NCI-H2029 treated with DMSO at 0.1 percent for 48 hours (cell line): ENCODE measurements around the gene MSANTD2.
"Not testable (repeated sequence)": the region's sequence is repeated elsewhere in the genome, so short reads cannot be mapped to it uniquely, and the experiment has no call there.

Experiments
- DNase-seq: peaks from one replicate; lab custom pipeline; 2025; lab: John Stamatoyannopoulos, UW

Gene MSANTD2

DNA sequence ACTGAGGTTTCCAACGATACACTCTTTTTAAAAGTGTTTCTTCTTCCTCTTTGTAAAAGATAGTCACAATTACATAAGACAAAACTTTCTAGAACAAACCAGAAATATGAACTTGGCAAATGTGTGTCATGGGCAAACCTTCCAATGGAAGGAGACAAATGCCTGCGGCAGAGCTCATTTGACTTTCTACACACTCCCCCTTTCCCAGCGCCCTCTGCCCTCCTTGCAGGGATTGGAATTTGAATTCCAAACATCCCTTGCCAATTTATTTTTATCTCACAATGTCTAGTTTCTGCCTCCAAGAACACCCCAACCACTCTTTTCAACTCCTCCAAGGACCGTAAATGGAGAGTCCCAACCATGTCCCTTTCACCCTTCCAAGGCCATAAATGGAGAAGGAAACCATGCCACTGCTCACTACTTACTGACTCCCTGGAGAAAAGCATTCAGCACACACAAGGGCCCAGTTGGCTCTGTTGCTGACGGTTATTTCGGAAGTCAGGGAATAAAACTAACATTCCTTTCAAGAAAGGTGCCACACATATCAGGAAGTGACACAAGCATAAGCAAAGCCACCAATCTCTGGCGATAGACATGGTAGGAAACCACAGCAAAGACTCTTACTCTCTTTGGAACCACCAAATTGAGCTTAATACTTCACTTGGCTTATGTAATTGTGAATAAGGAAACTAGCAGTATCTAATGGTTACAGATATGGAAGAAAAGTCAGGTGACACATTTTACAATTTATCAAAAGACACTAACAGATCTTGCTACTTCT, 23.2 kb downstream of the MSANTD2 start:
- no peak for DNase-seq

DNA sequence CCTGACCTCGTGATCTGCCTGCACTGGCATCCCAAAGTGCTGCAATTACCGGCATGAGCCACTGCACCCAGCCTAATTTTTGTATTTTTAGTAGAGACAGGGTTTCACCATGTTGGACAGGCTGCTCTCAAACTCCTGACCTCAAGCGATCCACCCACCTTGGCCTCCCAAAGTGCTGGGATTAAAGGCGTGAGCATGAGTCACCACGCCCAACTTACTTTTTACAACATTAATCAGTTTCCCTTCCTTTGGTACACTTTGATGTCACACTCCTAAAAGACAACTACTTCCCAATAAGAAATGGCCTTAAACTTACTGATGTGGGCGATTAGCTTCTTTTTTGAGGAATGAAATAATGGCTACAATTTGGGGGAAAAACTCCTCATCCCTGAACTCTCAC, 29.2 kb downstream of the MSANTD2 start:
- not testable (repeated sequence) for DNase-seq

DNA sequence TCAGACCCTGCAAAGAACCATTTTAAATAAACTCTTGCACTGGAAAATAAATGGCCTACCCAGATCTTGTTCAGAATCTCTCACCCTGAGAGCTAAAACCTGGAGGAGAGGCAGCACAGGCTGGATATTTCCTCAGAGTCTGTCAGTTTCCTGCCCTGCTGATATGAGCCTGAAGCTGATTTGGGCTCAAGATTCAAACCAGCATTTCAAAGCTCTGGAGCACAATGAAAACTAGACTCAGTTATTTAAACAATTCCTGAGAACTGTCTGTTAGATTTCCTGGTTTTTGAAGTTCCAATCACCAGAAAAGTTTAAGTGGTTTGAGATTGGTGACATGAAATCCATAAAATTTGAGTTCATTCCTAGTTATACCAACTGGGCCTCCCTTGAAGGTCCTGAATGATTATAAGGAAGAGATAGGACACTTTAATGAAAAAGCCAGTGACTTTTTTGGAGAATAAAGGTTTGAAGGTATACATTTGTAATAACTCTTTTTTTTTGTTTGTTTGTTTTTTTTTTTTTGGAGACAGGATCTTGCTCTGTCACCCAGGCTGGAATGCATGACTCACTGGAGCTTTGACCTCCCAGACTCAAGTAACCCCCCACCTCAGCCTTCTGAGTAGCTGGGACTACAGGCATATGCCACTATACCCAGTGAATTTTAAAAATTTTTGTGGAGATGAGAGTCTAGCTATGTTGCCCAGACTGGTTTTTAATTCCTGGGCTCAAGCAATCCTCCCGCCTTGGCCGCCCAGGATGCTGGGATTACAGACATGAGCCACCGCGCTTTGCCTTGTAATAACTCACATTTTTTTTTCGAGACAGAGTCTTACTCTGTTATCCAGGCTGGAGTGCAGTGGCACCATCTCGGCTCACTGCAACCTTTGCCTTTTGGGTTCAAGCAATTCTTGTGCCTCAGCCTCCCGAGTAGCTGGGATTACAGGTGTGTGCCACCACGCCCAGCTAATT, 30.1 kb downstream of the MSANTD2 start:
- no peak for DNase-seq

DNA sequence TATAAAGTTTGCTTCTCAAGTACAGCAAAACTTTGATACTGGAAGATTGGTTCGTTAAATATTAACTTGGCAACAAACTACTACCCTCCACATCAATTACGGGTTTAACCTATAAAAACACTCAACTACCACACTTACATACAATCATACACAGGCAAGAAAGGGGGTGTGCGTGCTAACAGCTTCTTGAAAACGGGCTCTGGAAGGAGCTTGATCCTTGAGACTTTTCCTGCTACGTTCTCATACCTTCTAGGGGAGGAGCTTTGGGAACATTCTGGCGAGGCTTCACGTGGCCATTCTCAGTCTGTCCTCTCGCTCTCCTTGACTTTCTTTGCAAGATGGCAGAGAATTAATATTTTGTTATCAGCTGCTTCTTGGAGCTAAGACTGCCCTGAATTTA, 31.3 kb downstream of the MSANTD2 start:
- DNase-seq: no peak

DNA sequence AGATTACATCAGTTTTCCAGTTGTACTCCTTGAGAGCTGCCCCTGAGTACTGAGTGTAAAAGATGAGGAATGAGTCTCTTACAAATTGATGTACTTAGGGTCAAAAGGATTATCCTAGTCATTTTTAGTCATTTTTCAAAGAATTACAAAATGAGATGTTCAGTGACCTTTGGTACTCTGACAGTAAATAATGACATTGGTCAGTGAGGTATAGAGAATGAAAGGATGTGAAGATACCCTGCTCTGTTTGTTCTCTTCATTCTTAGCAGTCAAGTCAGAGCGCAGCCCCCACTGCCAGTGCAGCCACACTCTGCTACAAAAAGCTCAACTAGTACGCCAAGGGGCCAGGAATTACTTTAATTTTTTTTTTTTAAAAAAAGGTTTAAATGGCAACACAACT, 34.0 kb downstream of the MSANTD2 start:
- no peak for DNase-seq

DNA sequence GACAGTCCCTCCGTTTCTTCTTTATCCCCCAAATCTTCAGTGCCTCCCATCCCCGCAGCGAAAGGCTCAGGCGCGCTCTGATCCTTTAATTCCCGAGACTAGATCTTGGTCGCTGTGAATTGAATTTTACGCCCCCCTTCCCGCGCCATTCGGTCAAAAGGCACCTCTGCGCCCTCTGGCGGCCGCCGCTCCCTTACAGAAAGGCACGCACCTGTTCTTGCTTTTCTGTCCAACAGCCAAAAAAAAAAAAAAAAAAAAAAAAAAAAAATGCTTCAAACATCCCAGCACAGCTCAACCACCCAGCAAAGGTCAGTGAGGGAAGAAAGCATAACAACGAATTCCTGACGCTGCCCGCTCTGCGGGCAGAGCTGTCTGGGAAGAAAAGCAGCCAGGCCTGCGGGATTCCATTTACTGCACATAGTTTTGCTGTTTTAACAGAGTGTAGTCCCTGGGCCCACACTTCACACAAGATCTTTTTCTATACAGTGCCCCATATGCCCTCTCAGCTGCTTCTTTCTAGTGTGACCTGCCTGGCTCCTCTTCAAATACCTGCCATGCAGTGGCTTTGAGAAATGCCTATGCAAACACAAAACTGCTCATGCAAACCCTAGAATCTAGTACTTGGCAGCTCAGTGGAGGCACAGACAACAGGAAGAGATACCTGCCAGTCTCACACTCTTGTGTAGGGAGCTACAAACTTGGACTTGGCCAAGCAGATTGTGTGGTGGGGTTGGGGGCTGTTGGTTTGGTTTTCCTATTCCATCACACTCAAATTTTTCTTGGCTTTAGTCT, 36.9 kb downstream of the MSANTD2 start:
- peak; percentile 12 for DNase-seq

DNA sequence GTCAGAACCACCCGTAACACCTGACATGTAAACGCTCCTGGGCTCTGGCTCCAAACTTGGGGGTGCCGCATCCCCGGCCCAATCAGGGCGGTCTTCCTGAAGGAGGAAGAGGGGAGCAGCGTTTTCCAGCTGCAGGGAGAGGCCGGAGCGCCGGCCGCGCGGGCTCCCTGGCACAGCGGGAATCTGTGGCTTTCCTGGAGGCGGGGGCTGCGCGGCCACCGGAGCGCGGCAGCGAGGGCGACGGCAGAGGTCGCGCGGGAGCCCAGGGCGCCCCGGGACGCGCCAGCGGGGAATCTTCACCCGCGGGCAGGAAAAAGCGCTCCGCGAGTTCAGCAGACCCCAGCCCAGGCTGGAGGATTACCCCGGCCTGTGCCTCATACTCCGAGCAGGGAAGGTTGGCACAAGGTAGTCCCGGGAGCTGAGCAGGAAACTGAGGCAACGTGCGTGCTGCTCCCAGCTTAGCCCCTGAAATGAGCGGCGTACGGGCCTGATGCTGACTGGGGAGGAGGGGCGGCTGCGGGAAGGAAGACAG, 37.5 kb downstream of the MSANTD2 start:
- no peak for DNase-seq

DNA sequence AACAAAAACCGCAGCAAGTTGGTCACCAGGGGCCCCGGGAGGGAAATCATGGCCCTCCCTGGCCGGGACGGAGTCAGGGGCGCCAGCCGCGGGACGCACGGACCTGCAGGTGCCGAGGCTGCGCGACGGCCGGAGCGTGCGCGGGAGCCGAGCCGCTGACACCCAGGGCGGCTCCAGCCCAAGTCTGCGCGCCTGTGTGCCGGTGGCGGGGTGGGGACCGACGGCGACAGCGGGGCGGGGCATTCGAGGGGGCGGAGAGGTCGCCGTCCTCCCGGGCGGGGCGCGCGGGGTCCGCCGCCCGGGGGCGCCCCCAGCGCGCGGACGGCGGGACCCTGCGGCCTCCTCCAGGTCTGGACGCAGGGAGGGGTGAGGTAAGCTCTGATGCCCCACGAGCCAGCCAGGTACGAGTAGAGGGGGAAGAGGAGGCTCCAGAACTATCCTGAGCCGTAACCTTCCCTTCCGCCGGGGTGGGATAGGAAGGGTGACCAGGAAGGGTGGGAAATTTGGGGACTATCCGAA, 38.0 kb downstream of the MSANTD2 start, which contains the start of gene ESAM:
Gene ESAM (minus strand): TSS at position 186 of the 519 bp plus-strand sequence. CDS start 136 bp downstream, at position 50.
- no peak for DNase-seq

DNA sequence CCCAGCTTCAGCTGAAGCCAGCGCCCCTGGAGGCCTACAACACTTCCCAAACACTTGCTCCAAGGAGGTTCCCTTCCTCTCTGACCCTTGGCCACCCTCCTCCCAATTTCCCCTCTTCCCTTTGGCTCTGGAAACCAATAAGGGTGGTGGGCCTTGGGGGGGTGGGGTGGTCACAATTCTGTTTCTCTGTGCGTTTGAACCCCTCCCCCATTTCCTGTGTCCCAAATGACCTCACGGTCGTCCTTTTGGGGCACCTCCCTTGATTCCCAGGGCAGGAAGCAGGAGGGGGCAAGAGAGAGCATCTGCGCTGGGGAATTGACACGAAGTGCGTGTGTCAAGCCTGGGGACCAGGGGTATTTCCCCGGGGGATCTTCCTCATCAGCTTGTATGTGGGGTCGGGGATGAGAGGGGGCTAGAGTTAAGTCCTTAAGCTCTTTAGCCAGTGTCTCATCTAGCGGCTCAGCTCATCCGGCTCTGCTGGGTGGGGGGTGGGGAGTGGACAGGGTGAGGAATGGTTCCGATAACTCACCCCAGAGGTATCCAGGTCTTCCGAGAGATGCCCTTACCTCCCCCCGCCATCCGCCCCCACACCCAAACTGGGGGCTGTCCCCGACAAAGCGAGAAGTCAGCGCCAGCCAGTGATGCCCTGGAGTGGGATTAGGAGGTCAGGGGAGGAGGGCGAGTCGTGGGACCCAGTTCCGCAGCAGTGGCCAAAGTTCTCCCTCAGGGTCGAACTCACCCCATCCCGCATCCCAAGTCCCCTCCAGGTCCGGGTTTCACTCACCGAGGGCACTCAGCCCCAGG, 38.7 kb downstream of the MSANTD2 start:
- DNase-seq: no peak

DNA sequence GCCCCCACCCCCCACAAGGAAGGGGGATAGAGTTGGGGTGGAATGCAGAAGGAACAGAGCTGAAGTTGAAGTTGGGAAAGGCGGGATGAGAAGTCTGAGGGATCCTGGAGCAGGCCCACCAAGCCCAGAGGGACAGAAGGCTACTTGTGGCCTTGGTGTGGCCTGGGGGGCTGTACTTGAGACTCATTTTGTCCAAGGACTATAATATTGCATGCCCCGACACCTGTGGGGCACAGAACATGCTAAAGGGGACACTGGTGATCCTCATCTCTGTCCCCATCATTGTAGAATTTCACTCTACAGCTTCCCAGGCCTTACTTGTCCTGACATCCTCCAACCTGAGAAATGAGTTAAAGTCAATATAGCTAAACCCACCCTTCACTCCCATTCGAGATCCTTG, 39.4 kb downstream of the MSANTD2 start:
- no peak for DNase-seq

DNA sequence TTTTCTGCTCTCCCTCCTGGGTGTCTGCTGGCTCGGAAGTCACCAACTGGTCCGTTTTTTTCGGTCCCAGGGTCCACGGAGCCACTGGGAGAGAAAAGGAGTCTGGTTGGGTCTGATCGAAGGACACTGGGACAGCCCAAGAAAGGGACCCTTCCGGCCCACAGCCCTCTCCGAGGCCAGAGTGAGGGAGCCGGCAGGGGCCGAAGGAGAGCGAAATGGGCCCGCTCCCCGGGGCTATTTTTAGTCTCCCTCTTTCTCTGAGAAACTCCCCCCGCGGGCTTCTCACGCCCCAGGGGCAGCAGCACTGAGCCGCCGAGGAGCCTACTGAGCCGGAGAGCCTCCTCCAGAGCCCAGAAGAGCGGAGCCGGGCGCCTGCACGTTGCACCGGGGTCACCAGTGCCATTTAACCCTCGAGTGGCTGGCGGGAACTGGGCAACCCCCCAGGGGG, 40.0 kb downstream of the MSANTD2 start:
- DNase-seq: no peak

DNA sequence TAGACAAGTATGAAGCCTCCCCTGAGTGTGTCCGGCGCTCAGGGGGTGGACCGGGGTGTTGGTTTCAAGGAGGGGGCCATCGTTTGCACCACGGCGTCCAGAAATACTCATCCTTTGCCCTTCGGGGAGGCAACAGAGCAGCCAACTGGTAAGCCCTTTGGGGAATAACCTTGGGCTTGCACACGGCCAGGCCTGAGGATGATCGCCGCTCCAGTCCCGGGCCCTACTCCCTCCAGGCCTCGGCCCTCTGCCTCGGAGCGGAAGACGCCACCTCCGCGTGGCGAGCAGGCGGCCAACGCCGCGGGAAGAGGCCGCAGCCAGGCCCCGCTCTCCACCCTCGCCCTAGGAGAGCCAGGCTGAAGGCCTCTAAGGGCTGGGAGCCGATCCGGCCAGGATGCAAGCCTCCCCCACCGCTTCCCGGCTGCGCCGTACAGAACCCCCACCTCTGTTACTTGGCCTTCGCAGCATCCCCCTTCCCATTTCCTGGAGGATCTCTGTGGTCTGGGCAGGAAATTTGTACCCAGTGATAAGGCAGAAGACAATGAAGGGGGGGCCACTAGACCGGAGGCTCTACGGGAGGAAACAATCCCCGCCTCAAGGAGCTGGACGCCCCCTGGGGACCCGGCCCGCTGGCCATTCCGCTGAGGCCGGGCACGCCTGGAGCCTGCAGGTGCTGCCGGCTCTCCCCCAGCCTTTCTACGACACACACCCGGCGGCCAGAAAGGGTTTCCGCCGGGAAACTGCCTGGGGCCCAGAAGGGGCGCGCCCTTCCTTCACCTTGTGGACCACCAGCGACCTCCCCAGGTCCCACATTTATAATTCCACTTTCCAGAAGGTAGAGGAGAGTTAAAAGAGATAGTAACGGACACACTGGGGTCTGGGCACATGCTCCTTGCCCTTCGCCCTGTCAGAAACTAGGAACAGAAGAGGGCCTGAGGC, 40.7 kb downstream of the MSANTD2 start:
- DNase-seq: no peak

DNA sequence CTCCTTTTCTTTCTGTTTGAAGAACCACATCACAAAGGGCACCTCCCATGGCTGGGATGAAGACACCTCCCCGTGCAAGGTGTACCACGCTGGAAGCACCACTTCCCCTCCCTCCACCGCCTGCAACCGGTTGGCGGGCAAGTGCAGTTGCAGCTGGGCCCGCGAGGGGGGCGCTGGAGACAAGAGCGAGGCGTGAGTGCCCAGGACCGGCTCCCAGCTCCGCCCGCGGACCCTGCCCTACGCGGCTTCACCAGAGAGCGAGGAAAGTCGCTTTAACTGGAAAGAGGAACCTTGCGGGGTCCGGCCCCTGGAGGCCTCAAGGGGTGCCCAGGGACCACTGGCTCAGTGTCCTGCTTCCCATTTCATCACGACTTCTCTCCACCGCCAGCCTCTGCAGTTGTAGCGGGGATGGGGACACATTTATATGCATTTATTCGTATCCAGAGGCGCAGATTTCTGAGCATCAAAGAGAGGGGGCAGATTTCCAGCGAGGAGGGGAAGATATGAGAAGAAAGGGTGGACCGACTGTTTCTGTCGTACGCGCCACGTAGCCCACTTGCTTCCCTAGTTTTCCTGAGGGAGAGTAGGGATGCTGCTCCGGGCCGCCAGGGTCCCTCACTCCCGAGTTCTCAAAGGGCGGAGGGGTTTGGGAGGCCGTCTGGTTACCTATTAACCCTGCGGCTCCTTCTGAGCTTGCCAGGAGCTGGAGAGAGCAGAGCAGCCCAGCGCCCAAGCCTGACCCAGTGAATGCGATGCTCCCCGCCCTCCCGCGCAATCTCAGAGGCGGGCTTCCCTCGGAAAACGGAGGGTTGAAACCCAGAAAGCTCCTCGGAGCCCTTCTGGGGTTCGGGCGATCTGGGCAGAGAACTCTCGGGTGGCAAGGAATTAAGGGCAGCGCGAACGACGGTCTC, 41.6 kb downstream of the MSANTD2 start:
- no peak for DNase-seq

DNA sequence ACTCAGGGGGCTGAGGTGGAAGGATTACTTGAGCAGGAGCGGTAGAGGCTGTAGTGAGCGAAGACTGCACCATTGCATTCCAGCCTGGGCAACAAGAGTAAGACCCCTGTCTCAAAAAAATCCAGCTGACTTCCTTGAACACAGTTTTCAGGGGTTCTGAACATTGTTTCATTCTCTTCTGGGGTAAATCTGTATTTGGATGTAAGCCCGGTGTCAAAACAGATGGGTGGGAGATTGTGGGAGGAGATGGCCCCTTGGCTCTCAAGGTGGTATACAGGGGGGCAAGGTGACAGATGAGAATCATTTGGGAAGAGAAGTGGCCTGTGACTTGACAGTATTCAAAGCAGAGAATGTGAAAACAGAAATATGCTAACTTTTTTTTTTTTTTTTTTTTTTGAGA, 42.9 kb downstream of the MSANTD2 start:
- DNase-seq: no peak

DNA sequence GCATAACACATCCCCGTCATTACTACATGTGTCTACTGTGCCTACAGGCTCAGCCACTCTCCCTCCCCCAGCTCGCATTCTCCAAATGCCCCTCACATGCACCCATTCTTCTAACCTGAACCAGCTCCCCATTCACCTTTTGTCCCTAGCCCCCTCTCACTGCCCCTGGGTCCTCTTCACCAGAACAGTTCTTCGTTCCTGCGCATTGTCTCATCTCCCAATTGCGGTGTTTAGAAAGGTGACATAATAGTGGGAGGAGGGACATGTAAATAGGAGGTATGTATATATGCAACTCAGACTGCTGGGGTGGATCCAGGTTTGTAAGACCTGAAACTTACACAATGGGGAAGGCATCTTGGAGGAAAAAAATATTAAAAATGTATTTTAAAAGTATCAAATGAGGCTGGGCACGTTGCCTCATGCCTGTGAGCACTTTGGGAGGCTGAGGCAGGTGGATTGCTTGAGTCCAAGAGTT, 43.4 kb downstream of the MSANTD2 start:
- no peak for DNase-seq

DNA sequence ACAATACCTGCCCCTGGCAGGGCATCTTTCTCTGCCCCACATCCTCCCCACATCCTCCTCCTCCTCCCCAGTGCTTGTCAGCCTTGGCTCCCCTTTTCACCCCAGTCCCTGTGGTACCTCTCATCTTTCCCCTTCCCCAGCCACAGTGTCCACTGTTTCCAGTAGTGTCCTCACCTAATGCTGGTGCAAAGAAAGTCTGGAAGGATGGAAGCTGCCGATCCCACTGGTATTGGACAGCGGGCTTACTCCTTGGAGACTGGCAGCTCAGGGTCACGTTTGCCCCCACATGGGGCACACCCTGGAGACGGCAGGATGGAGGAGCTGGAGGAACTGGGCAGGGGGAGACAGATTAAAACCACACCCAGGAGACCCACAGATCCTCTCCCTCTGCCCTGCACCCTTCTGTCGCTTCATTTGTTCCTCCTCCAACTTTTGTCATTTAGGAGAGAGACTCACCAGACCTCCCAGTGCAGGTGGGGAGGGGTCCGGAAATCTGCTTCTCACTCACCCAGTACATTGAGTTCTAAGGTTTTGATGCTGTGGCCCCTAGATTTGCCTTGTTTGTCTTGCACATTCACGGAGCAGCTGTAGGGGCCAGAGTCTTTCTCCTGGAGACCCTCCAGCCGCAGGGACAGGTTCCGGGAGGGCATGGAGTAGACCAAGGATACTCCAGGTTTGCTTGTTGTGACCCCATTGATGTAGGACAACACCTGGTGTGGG, 44.0 kb downstream of the MSANTD2 start:
- DNase-seq: no peak

DNA sequence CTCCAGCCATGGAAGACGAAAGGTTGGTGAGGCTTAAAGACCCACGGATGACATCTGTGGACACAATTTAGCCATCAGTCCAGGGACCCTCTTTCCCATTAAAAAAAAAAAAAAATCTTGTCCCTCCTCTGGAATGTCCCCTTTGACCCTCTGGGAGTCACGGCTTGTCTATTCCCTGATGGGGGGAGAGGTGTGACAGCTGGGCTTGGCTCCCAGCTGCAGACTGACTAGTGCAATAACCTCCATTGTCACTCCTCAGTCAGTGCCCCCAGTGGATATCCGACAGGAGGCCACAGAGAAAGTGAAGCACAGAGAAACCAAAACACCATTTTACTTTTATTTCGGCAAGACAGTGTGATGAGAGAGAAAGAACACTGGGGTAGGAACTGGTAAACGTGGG, 45.5 kb downstream of the MSANTD2 start:
- no peak for DNase-seq

DNA sequence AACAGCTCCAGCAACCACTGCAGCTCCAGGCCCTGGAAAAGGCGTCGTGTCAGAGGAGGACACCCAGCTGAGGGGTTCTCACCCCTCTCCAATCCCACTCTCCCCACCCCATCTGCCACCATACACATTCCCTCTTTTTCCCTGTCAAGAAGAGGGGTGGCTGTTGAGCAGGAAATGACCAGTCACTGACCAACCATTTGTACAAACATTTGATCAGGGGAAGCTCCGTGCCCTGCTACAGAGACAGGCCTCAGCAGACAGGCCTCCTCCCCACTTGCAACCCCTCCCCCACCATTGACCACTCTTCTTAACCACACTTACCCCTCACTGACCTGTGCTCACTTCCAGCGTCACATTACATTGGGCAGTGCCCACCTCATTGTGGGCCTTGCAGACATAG, 45.9 kb downstream of the MSANTD2 start:
- DNase-seq: no peak
